GM21528 (cell line): Measurements from ENCODE around the gene RAI1.

Source experiments
- ATAC-seq: cut with Tn5 transposase; IDR thresholded peaks from one replicate; pipeline ENCODE4 v1.9.1; 2021; ENCODE audit warnings: mild to moderate bottlenecking, moderate library complexity; ENCODE audit not compliant: unreplicated experiment, low FRiP score

Gene RAI1

GRCh38 chr17:17745476-17746455, 64.5 kb downstream of the RAI1 start:
- no peak for ATAC-seq

GRCh38 chr17:17748179-17748578, 66.9 kb downstream of the RAI1 start:
- no peak for ATAC-seq

GRCh38 chr17:17748604-17749003, 67.3 kb downstream of the RAI1 start:
- ATAC-seq: no peak

- no peak for ATAC-seq
Observed at GRCh38 chr17:17749025-17749772, 67.9 kb downstream of the RAI1 start.

- no peak for ATAC-seq
Observed at GRCh38 chr17:17749921-17750320, 68.7 kb downstream of the RAI1 start.

- ATAC-seq: no peak
Observed at GRCh38 chr17:17750881-17751280, 69.6 kb downstream of the RAI1 start.

GRCh38 chr17:17751489-17752088, 70.3 kb downstream of the RAI1 start:
- peak; percentile 2 for ATAC-seq

- peak; percentile 73 for ATAC-seq
Observed at GRCh38 chr17:17752089-17752820, 71.0 kb downstream of the RAI1 start.

- peak; percentile 0 for ATAC-seq
Observed at GRCh38 chr17:17752821-17753321, 71.6 kb downstream of the RAI1 start.

- no peak for ATAC-seq
Observed at GRCh38 chr17:17754719-17755686, 73.7 kb downstream of the RAI1 start.

- ATAC-seq: no peak
Observed at GRCh38 chr17:17755715-17756114, 74.5 kb downstream of the RAI1 start.

GRCh38 chr17:17757391-17757791, 76.1 kb downstream of the RAI1 start:
- no peak for ATAC-seq

GRCh38 chr17:17757956-17758845, 76.9 kb downstream of the RAI1 start:
- no peak for ATAC-seq

- ATAC-seq: no peak
Observed at GRCh38 chr17:17758941-17759563, 77.8 kb downstream of the RAI1 start.

GRCh38 chr17:17760350-17760749, 79.1 kb downstream of the RAI1 start:
- ATAC-seq: no peak

GRCh38 chr17:17760872-17761550, 79.8 kb downstream of the RAI1 start:
- ATAC-seq: no peak
